GDM1 (cell line): ENCODE measurements around the gene ANKRD17.

Experiments
- DNase-seq: peaks from one replicate; lab custom pipeline; 2025; lab: John Stamatoyannopoulos, UW

Gene ANKRD17

DNA sequence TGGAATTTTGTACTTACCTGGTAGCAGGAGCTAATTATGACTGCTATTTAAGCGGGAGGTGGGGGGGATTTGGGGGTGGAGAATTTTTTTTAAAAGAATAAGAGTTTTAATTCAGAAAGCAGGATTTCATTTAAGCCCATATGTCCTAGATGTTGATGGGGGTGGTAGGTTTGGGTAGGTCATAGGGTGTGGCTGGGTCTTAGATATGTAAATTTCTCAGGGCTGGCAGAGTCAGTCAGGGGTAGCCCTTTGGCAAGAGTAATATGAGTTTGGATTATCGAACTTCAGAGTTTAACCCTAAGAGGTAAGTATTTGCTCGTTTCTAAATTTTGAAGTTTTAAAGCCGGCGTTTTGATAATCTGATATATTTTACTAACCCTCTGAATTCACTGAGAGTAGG is 153.9 kb downstream of the ANKRD17 start:
- no peak for DNase-seq

DNA sequence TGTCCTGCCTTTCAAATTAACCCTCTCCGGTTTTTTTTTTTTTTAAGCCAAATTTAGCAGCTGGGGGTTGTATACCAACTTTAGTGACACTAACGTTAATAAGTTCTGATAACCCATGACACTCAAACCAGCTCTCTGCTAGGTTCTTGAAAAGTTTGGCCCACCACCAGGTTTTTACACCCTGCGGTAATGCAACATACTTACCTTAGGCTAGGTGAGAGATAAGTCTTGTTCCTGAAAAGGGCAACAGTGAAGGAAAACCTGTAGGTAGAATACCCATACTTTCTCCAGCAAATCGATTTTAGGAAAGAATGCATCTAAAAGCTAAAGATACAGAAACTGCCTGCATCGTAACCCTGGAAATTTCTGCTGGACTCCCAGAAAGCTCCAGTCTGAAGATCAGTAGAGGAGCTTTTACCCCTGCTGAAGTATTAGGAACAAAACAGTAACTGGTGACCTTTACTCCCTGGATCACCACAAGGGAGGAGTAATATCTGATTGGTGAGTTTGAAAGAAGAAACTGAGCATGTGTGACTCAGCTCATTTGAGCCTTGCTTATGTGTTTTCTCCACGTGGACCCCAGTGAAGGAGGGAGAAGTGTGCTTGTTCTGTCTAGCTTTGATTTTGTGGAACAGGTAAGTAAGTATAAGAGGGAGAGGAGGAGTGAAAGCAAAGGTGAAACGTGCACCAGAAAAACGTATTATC is 154.6 kb downstream of the ANKRD17 start:
- no peak for DNase-seq

DNA sequence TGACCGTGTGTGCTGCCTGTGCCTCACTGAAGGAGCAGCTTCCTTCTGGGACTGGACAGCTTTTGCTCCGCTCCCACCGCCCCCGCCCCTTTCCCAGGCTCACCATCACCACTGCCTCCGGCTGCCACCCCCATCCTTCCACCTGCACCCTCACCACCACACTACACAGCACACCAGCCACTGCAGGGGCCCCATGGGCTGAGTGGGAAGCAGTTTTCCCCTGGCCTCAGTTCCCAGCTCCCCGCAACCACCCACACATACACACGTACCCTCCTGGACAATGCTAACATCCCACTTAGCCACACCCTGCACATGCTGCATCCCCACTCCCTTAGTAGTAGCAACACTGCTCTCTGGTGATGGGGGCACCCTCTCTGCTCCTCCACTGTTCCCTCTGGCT is 159.5 kb downstream of the ANKRD17 start:
- DNase-seq, result no peak

DNA sequence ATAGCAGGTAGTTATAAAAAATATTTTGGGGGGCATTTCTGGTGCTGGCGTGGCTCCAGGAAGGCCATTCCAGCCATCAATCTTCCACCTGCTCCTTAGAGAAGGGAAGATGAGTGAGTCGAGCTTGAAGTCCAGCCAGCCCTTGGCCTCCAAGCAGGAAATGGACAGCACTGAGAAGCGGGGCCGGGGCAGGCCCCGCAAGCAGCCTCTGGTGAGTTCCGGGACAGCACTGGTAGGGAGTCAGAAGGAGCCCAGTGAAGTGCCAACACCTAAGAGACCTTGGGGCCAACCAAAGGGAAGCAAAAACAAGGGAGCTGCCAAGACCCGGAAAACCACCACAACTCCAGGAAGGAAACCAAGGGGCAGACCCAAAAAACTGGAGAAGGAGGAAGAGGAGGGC is 159.9 kb downstream of the ANKRD17 start:
- no peak for DNase-seq

DNA sequence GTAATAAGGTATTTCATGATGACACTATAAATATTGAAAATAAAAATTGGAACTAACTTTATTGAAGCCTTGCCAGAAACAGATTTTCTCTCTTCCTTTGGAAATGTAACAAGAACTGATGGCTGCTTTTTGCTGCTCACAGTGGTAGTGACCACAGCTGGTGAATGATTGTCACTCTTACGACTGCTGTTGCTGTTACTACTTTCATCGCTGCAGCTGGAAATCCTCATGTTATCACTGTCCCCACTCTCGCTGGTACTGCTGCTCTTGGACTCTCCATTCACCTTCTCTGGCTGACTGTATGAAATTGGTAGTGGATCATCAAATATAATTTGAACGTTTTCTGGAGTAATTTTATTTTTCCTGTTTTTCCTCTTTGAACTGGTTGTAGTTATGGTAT is 160.6 kb downstream of the ANKRD17 start:
- DNase-seq, result no peak

DNA sequence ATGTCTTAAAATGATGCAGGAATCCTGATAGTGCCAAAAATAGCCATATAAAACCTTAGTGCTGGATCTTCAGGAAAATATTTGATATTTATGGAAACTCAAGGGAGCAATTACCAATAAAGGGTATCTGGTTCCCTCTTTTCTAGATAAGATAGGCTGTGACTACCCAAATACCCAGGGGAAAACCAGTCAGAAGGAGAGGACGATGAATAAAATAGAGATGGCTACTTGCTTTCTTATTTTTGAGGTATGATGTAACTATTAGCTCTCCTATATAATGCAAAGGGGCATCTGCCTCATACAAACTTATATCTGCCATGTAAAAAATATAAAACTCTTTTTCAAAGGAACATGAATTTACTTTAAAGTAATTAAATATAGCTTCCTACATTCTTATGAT is 165.7 kb downstream of the ANKRD17 start:
- DNase-seq, result no peak

DNA sequence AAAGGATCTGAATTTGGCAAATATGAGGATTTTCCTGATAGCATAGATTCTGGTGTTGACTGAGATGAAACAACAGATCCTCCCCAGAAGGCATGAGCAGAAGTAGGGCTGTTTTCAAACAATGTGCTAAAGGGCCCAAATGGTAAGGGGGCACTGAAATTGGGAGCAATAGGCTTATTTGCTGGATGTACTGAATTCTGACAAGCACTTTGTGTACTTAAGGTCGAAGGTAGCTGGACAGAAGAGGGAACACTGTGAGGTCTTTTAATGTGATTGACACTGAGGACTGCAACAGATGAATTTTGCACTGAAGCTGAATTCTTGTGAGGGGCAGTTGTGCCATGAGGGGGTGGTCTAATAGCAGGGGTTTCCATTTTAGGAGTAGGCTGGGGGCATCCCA is 167.9 kb downstream of the ANKRD17 start:
- DNase-seq, result no peak

DNA sequence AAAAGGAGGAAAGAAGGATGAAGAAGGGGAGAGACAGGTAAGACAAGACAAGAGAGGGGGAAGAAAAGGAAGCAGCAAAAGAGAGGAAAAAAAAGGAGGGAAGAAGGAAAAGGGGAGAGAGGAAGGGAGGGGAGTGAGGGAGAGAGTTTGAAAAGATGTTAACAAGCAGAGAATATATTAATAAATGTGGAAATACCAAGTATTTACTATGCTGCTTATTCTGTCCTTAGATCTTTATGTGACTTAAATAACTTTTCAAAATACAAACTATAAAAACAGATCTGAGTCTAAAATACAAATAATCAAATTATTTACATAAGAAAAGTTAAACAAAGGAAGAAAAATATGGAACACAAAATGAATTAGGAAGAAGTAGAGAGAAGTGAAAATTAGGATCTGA is 170.7 kb downstream of the ANKRD17 start:
- no peak for DNase-seq

DNA sequence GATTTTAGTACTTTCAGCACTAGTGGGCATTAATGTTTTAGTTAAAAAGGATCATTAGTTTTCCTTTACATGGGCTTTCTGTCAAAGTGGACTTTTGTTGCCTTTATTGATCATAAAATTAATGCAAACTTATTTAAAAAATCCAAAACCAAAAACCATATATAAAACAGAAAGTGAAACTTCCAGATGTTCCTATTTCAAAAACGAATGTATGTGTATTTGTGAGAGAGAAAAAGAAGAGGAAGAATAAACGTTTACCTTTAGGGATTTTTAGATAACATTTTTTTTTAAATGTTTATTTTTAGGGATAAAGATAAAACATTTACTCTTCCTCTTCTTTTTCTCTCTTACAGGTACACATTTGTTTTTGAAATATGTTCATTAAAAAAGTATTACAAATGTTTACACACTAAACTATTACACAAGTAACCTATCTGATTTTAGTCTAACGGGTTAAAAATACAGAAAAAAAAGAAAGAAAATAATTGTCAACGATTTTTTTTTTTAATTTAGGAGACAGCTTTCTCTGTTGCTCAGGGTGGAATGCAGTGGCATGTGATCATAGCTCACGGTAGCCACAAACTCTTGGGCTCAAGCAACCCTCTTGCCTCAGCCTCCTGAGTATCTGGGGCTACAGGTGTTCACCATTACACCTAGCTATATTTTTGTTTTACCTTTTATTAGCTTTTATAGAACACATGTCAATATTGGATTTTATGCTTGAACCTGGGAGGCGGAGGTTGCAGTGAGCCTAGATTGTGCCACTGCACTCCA is 172.3 kb downstream of the ANKRD17 start:
- DNase-seq, result no peak

DNA sequence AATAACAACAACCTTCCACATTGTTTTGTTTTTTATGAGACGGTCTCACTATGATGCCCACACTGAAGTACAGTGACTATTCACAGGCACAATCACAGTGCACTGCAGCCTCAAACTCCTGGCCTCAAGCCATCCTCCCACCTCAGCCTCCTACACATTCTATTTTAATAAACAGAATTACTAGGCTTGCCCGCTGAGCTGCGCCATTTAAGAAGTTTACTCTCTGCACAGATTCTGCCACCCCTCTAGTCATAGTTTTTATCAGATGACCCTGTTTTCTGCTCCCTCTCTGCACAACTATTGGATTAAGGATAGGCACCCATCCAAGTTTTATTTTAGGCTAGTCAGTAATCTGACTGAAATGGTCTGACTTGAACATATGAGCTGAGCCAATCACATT is 177.8 kb downstream of the ANKRD17 start:
- DNase-seq, result no peak

DNA sequence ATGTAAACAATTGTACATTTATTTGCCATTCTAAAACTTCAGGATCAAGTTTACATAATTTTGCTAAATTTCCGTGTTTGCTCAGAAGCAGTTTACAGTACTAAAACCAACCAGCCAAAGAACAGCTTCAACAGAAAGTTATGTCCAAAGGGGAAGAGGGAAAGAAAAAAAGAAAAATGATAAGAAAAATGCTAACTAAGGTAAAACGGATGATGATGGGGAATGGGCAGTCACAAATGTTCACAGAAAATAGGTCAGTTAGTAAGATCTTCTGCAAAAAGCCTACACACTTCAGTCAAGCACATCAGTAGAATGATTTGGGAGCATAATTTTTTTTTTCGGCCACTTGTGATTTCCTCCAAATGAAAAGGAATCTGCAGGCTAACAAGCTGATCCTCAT is 182.8 kb downstream of the ANKRD17 start:
- DNase-seq, result no peak

DNA sequence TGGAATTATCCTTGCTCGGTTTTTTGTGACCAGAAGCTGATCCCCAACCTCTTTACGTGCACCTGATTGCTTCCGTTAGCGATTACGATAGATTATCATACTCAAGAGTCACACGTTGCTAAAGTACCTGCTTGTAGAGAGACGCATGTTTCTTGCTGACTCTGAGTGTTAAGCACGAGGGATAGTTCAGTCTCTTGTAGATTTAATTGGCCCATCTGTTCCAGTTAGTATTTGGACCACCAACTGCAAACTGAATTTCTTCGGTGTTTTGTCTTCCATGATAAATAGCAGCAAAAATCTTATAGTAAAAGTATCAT is 188.6 kb downstream of the ANKRD17 start:
- DNase-seq, result no peak

DNA sequence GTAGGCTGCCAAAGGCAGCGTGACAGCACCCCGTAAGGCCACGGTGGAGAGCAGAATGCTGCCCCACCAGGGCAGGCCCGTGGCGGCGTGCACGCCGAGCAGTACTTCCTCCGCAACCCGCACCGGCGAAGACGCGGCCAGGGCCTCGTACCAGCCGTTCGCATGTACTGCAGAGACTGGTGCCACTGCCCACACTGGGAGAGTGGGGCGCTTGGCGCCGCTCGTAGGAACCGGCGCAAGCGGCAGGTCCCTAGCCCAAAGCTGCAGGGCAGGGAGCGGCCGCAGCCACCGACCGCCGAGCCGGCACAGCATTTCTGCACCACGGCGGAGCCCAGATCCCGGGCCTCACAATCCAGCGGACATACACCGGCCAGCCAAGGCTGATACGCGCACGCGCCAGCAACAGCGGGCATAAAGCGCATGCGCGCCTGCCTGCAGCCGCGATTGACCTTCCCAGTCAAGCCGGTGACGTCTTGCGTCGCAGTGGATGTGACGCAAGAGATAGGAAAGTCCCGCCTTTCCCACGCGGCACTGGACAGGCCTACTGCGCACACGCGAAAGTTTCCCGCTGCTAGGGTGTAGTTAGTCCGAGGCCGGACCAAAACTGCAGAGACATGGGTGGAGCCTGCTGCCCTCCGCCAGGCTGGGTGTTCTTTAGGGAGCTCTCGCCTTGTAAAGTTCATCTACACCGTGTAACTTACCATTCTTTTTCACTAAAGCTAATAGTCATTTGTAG is 189.1 kb downstream of the ANKRD17 start, which contains the start of gene COX18:
Gene COX18 (minus strand): TSS at position 379 of the 736 bp plus-strand sequence. CDS start 67 bp downstream, at position 312.
- peak; percentile 97 for DNase-seq

DNA sequence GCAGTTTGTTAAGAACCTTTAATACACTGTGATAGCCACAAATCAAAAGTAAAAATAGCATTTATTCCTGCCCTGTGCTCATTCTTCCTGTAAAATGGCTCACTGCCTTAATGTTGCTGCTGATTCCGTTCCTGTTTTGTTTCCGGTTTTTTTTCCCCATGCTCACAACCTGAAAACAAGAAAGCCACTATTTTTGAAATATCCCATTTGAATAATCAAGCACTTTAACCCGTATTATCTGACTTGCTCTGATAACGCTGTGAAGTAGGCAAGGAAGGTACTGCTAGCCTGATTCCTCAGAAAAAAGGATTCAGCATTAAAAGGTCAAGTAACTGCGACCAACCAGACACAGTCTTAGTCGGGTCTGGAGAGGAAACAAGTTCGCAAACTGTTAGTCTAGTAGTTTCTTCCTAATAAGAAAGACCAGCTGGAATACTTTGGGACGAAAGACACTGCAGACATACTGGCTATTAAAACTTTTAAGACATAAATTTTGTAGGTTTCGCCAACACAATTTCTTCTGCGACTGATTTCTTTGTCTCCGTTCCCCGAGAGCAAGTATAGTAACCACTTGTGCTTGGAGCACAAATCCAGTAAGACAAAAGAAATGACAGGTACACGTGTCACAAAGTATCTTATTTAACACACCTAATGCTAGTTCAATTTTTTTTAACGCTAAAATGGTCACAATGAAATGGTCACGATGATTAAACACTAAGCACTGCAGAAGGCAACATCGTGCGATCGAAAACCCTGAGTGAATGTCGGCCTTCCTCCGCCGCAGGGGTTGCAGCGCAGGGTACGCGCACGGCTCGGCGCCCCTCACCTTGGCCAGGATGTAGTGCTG is 189.9 kb downstream of the ANKRD17 start:
- DNase-seq, result no peak

DNA sequence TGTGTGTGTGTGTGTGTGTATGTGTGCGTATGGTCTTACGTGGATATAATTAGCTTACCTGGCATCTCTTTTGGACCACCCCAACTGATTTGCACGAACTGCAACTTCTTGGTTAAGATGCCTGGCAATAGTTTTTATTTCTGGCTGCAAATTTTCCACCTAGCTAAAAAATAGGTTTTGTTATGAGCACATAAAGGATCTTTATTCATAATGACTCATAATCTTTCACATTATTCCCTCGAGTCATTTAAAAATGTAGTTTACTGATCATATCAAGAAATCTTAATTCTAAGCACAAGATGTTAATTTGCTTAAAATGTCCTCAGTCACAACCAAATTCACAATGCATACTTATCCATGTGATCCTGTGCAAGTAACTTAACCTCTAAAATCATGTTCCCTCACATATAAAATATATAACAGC is 190.6 kb downstream of the ANKRD17 start:
- DNase-seq, result no peak

DNA sequence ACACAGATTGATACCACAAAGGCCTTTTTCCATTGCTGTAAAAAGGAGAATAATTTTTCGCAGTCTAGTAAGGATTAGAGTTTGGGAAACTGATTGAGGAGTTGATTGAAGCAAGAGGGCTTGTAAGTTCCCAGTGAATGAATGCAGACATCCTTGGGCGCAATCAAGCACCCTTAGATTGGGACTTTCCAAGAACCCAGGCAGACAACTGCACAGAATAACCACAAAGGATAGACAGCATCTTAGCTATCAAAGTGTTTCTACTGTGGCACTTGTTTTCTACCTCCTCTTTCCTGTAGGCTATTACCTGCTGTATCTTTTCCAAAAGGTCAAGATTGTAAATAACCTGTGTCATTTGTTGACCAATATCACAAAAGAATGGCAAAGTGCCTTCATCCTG is 191.7 kb downstream of the ANKRD17 start:
- no peak for DNase-seq

DNA sequence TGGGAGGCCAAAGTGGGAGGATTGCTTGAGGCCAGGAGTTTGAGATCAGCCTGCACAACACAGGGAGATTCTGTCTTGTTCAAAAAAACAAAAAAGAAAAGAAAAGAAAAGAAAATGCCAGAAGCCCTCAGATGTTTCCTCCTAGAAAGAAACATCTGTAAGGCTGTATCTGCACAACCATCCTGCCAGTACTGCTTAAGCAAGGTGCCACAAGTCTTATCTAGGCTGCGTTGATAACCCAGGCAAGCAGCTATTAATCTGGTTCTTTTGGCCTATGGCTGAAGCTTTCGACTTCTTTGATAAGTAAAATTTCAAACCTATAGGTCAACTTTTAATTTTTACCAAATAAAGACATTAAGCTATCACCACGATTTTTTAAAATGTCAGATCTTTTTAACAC is 192.2 kb downstream of the ANKRD17 start:
- DNase-seq, result no peak

DNA sequence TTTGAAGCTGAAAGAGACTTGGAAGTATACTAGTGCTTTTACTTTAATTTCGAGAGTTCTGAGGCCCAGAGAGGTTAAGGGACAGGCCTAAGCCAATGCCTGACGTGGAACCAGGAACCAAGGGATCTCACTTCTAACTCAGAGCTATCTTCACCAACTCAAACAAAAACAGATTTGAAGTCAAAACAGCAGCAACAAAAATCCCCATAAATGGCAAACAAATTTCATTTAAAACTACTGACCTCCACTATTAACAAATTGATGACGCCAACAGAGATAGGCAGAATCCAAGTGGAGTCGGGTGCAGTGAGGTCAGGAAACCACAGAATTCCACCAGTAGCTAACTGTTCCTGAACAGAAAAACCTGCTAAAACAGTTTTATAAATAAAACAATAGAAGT is 194.1 kb downstream of the ANKRD17 start:
- no peak for DNase-seq

DNA sequence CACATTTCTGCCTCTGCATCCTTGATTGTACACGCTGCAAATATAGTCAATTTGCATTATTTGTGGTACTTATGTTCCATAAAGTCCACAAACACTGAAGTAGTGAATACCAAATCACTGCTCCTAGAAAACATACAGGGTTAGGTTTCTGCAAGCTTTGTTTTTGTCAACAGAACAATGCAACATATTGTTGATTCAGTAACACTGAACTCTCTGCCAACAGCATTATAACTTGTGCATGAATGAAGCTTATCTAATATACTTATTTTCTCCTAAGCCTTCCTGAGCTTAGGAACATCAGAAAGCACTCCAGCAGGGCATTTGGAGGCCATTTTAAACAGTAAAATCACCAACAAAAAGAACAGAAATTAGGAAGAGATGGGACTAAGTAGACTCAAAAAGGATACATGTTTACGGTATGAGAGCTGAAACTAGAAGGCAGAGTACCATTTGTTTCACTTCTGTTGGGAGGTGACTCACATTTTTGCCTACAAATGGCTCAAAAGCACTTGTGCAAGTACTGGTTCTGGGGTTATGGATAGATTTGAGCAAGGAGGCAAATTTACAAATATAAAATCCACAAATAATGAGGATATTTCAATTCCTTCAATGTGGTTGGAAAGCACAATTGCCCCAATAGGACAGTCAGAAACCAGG is 203.2 kb downstream of the ANKRD17 start:
- DNase-seq, result no peak

DNA sequence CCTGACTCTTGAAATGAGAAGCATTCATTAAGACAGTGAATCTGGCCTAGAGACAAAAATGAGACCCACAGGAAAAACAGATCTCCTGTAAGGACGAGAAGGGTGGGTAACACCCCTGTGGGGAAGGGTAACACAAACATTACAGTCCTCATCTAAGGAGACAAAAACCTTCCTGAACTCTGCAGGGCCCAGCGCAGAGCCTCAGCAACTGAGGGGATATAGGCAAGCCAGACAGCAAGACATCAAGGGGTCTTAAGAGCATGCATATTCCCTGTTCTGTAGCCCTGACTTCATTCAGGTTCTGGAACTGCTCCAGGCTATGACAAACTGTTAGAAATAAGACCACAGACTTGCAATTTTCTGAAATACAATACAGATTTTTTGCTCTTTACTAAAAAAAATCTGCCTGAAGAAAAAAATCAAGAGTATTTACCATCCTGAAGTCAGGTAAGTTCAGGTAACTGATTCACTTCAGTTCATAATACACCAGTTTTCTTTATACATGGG is 204.6 kb downstream of the ANKRD17 start:
- no peak for DNase-seq

DNA sequence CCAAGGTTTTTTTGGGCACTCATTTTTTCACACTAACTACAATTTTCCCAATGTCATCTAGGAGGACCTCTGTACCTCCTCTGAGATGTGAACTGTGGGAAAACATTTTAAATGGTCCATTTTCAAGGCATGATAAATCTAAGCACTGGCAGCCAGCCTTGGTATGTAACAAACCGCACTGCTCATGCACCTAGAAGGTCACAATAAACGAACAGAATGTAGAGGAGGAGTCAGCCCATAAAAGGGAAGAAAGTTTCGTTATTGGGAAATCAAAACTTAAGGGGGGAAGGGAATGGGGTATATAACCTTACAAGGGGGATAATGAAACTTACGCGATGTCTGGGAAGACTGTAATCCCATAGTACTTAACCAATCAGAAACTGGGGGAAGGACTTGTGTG is 205.5 kb downstream of the ANKRD17 start:
- DNase-seq, result no peak
